Measurements from ENCODE around the gene KLF2. TPM values are rescaled to one million over a fixed set of nuclear protein-coding genes. Genes with fewer than 3 reads are reported as not detected.

Gene KLF2
- total RNA-seq, 2 experiments from 2014 or later = 1,201 to 1,291 TPM

- peaks cover 99% of the 10 kb centered on the region for H3K4me1 ChIP-seq (ENCODE audit: insufficient read depth, low read length)
- H3K27me3 ChIP-seq (ENCODE audit: control insufficient read depth in 1 of 2, insufficient read depth in 2 of 2, low read length in 2 of 2) = no peaks in the 10 kb centered on the region
- Mint-ChIP-seq H3K4me3 (peak overlapping the region; percentile 80), H3K27ac (no peak overlapping the region), H3K36me3 (ENCODE audit: low read depth) (peaks cover 17% of the 10 kb centered on the region), H3K4me1 (ENCODE audit: low read depth) (peaks cover 67% of the 10 kb centered on the region), H3K27me3 (no peaks in the 10 kb centered on the region), H3K9me3 (no peaks in the 10 kb centered on the region)
- DNase-seq (peak in 3 of 14 experiments; percentile 21 to 32 (median 21)), ATAC-seq (ENCODE audit: poor library complexity) (no peak)
- POLR2A ChIA-PET = interaction anchor here (0.6 to 32.3 kb wide), 7 partner anchors 5 to 131 kb away, joined by 3 to 3819 read pairs (median 6); partner anchors contain the start of gene KLF2
- CTCF ChIA-PET = interaction anchor here (1.1 to 1.6 kb wide), 3 partner anchors 11 to 47 kb away, joined by 3 to 16 read pairs (median 4); no protein-coding TSS in a partner anchor
- no peak overlapping the region for H3K4me3 ChIP-seq (ENCODE audit: low read length)
- intact Hi-C loops (cut with DNase I, micrococcal nuclease) = no loop called here
- H3K9me3 ChIP-seq (ENCODE audit: control insufficient read depth in 1 of 2, insufficient read depth in 1 of 2, low read length in 2 of 2) = no peaks in the 10 kb centered on the region
- H3K36me3 ChIP-seq (ENCODE audit: insufficient read depth, low read length) = peaks cover 10% of the 10 kb centered on the region
- TF ChIP-seq CTCF (IDR thresholded peaks at IDR 0.05) = no peak
- H3K27ac ChIP-seq (ENCODE audit: low read depth in 1 of 2, low read length in 2 of 2) = peak overlapping the region in 1 of 2 donors; percentile 15
Measured at GRCh38 chr19:16375157-16375935, 50.7 kb downstream of the KLF2 start.

- intact Hi-C loops (cut with DNase I, micrococcal nuclease) = no loop called here
- ChIA-PET CTCF (interaction anchor here (1.1 to 1.8 kb wide), 5 partner anchors 9 to 48 kb away, joined by 3 to 16 read pairs (median 4); no protein-coding TSS in a partner anchor), POLR2A (interaction anchor here (0.8 to 32.3 kb wide), 4 partner anchors 6 to 92 kb away, joined by 4 to 3819 read pairs (median 236); partner anchors contain the start of gene KLF2)
- Mint-ChIP-seq H3K36me3 (ENCODE audit: low read depth) (peaks cover 17% of the 10 kb centered on the region), H3K4me3 (peak overlapping the region; percentile 80), H3K9me3 (no peaks in the 10 kb centered on the region), H3K27ac (no peak overlapping the region), H3K27me3 (no peaks in the 10 kb centered on the region), H3K4me1 (ENCODE audit: low read depth) (peaks cover 73% of the 10 kb centered on the region)
- Histone ChIP-seq H3K4me1 (ENCODE audit: insufficient read depth, low read length) (peaks cover 99% of the 10 kb centered on the region), H3K4me3 (ENCODE audit: low read length) (no peak overlapping the region), H3K27ac (ENCODE audit: low read depth in 1 of 2, low read length in 2 of 2) (peak overlapping the region in 1 of 2 donors; percentile 15), H3K36me3 (ENCODE audit: insufficient read depth, low read length) (peaks cover 10% of the 10 kb centered on the region), H3K27me3 (ENCODE audit: control insufficient read depth in 1 of 2, insufficient read depth in 2 of 2, low read length in 2 of 2) (no peaks in the 10 kb centered on the region), H3K9me3 (ENCODE audit: control insufficient read depth in 1 of 2, insufficient read depth in 1 of 2, low read length in 2 of 2) (no peaks in the 10 kb centered on the region)
- TF ChIP-seq CTCF (IDR thresholded peaks at IDR 0.05) = no peak
- DNase-seq (peak in 1 of 14 experiments; percentile 14), ATAC-seq (ENCODE audit: poor library complexity) (no peak)
Measured at GRCh38 chr19:16375936-16376185, 51.2 kb downstream of the KLF2 start.

DNA sequence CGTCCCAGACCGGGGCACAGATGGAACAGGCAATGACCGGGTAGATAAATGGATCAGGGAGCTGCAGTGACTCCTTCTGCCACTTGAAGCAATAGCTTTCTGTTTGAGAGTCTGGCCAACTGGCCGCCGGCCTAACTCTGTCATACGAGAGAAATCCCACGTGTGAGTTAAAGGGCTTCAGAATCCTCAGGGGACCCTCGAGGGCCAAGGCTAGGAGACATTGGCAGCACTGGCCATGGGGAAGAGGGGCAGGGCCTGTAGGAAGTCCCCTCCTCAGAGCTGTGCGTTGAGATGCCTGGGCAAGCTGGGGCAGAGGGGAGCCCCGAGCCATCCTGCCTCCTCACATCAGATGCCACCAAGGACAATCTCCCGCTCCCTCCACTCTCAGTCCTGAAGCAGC is 51.6 kb downstream of the KLF2 start:
- ChIA-PET POLR2A (interaction anchor here (0.8 to 32.3 kb wide), 4 partner anchors 6 to 93 kb away, joined by 4 to 3819 read pairs (median 236); partner anchors contain the start of gene KLF2), CTCF (interaction anchor here (0.6 to 1.8 kb wide), 9 partner anchors 8 to 129 kb away, joined by 3 to 16 read pairs (median 4); no protein-coding TSS in a partner anchor)
- TF ChIP-seq CTCF (IDR thresholded peaks at IDR 0.05) = no peak
- Mint-ChIP-seq H3K27me3 (no peaks in the 10 kb centered on the region), H3K4me3 (peak overlapping the region; percentile 80), H3K36me3 (ENCODE audit: low read depth) (peaks cover 17% of the 10 kb centered on the region), H3K9me3 (no peaks in the 10 kb centered on the region), H3K27ac (no peak overlapping the region), H3K4me1 (ENCODE audit: low read depth) (peaks cover 74% of the 10 kb centered on the region)
- Histone ChIP-seq H3K27me3 (ENCODE audit: control insufficient read depth in 1 of 2, insufficient read depth in 2 of 2, low read length in 2 of 2) (no peaks in the 10 kb centered on the region), H3K9me3 (ENCODE audit: control insufficient read depth in 1 of 2, insufficient read depth in 1 of 2, low read length in 2 of 2) (no peaks in the 10 kb centered on the region), H3K4me3 (ENCODE audit: low read length) (no peak overlapping the region), H3K4me1 (ENCODE audit: insufficient read depth, low read length) (peaks cover 99% of the 10 kb centered on the region), H3K27ac (ENCODE audit: low read depth in 1 of 2, low read length in 2 of 2) (peak overlapping the region; percentile 15 to 41), H3K36me3 (ENCODE audit: insufficient read depth, low read length) (peaks cover 10% of the 10 kb centered on the region)
- DNase-seq (no peak), ATAC-seq (ENCODE audit: poor library complexity) (no peak)
- intact Hi-C loops (cut with DNase I, micrococcal nuclease) = no loop called here
